HG02678 (cell line): Measurements from ENCODE around the gene MAGI2.
"Not testable (repeated sequence)": the region's sequence is repeated elsewhere in the genome, so short reads cannot be mapped to it uniquely, and the experiment has no call there.

Source experiments
- ATAC-seq: cut with Tn5 transposase; IDR thresholded peaks from one replicate; pipeline ENCODE4 v1.9.1; 2021; ENCODE audit warnings: mild to moderate bottlenecking, moderate library complexity; ENCODE audit not compliant: unreplicated experiment

The MAGI2 gene

GRCh38 chr7:78587443-78588044 is 865.9 kb downstream of the MAGI2 start:
- ATAC-seq = no peak

DNA sequence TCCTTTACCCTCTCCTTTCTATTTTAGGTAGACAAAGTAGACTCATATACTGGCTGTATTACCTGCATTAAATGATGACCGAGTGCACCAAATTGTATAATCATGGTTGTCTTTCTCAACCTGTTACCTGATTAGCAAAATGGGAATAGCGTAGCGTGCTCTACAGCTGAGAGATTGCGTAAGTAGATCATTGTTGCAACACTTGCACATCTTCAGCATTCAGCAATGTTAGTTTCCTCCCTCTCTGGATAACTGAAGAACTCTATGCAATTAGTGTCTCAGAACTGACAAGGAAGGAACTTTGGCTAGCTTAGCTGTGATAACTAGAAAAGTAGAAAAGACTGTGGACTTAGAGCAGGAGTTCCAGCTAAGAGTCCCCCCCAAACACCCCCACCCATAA is 867.5 kb downstream of the MAGI2 start:
- ATAC-seq = no peak

- ATAC-seq = no peak
Observed at GRCh38 chr7:78578686-78579085, 874.8 kb downstream of the MAGI2 start.

DNA sequence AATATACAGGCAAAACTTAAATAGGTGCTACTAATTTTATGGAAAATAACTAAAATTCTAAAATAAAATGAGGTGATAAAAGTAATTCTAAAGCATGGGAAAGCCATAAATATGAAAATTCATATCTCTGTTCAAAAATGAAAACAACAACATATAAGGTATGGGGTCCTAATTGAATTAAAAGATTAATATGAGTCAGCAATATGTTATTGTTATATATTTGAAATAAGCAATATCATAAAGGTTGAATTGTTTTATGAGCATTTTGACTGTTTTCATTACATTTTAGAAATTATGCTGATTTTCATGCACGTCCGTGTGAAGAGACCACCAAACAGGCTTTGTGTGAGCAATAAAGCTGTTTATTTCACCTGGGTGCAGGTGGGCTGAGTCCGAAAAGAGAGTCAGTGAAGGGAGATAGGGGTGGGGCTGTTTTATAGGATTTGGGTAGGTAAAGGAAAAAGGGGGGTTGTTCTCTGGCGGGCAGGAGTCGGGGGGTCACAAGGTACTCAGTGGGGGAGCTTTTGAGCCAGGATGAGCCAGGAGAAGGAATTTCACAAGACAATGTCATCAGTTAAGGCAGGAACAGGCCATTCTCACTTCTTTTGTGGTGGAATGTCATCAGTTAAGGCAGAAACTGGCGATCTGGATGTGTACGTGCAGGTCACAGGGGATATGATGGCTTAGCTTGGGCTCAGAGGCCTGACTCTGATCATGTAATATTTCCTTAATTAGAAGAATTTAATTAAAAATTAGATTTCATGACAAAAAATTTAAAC is 876.1 kb downstream of the MAGI2 start:
- not testable (repeated sequence) for ATAC-seq

DNA sequence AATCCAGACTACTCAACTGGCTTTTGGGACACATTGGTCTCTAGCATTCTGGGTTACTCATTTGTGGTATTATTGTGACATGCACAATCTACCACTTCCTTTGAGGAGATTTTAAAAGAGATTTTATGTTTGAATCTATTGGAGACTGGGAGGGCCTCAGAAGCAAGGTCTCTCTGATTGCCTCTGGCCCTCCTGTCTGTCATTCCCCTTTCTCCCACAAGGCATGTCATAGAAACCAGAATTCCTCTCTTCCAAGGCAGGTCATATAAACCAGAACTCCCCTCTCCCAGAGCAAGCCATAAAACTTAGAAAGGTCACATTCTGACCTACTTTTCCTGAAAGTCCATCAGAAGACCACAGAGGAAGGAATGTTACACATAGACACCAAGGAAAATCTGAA is 877.2 kb downstream of the MAGI2 start:
- no peak for ATAC-seq

- ATAC-seq = no peak
Observed at GRCh38 chr7:78571292-78571691, 882.2 kb downstream of the MAGI2 start.

GRCh38 chr7:78568690-78569089 is 884.8 kb downstream of the MAGI2 start:
- ATAC-seq = no peak

- ATAC-seq = no peak
Observed at GRCh38 chr7:78567836-78568235, 885.6 kb downstream of the MAGI2 start.

- no peak for ATAC-seq
Observed at GRCh38 chr7:78565784-78566183, 887.7 kb downstream of the MAGI2 start.

GRCh38 chr7:78563191-78563590 is 890.3 kb downstream of the MAGI2 start:
- ATAC-seq = no peak

DNA sequence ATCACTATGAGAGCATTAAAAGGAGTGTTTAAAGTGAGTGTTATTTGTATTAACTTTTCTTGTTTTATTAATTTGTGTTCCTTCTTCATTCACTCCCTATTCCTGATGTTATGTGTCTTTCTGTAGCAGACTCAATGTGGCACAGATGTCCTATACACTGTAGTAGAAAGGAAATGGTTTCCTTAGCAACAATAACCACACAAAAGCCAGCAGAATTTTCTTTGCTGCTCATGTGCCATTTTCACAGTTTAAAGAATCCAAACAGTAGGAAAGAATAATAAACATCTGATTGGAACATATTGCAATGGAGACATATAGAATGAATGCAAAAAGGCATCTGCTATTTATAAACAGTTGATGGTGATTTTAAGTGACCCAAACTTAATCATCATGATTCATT is 891.3 kb downstream of the MAGI2 start:
- no peak for ATAC-seq

GRCh38 chr7:78558566-78558965 is 894.9 kb downstream of the MAGI2 start:
- no peak for ATAC-seq

- ATAC-seq = no peak
Observed at GRCh38 chr7:78543976-78544375, 909.5 kb downstream of the MAGI2 start.

GRCh38 chr7:78542981-78543380 is 910.5 kb downstream of the MAGI2 start:
- no peak for ATAC-seq

DNA sequence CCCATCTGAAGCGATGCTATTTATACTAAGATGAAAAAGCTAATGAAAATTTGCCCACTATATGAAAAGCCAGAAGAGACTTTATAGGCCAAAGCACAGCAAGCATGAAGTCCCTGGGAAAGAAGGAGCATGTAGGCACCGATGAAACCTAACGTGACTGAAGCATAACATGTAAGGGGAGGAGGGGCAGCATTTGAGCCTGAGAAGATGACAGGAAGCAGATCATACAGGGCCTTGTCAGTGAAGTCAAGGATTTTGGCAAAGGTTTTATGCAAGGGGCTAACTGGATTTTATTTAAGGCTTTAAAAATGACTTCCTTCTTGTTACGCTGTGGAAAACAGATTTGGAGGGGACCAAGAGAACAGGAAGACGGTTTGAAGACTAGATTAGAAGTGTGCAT is 910.9 kb downstream of the MAGI2 start:
- no peak for ATAC-seq

DNA sequence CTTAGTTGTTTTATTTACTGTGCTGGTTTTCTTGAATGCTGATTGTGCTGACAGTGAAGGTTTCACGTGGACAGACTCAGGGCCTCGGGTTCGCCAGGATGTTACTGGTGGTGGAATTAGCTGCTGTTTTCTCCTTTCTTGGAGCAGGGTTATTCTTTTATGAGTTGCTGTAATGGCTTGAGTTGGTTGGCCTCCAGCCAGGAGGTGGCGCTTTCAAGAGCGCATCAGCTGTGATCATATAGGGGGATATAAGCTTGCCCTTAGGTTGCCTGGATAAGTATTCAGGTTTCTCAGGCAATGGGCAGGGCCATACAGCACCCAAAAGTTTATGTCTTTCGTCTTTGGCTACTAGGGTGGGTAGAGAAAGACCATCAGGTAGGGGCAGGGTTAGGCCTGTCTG is 913.6 kb downstream of the MAGI2 start:
- ATAC-seq = no peak

DNA sequence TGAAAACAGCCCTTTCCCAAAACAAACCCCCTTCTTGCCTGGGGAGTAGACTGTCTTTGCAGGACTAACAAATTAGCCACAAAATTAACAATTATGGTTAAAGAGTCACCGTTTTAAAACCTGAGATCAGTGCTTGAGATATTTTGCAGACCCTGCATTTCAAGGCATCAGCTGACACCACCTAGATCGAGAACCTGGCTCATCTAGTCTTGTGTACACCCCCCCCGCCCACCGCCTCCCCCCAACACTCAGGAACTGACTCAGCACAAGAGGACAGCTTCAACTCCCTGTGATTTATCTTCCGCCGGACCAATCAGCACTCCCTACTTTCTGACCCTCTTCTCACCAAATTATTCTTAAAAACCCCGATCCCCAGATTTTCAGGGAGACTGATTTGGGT is 917.8 kb downstream of the MAGI2 start:
- ATAC-seq = no peak

GRCh38 chr7:78530351-78530750 is 923.1 kb downstream of the MAGI2 start:
- no peak for ATAC-seq

- no peak for ATAC-seq
Observed at GRCh38 chr7:78529392-78529791, 924.1 kb downstream of the MAGI2 start.

DNA sequence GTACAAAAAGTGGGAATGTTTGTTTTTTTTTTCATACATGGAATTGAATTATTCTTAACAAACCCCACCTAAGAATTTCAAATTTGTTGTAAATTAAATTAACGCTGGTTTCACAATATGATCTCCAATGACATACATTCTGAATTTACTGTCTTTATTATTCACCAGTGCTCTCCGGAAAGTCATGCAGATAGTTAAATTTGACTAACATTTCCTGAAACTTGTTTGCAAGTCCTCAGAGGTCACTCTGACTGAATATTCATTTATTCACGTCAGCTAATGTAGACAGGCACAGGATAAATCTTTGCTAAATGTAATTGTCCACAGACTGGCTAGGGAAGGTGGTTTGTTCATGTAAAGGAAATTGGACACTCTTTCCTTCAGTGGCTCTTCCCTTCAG is 924.5 kb downstream of the MAGI2 start:
- no peak for ATAC-seq

GRCh38 chr7:78523930-78524329 is 929.5 kb downstream of the MAGI2 start:
- no peak for ATAC-seq

- ATAC-seq = no peak
Observed at GRCh38 chr7:78521961-78522360, 931.5 kb downstream of the MAGI2 start.

DNA sequence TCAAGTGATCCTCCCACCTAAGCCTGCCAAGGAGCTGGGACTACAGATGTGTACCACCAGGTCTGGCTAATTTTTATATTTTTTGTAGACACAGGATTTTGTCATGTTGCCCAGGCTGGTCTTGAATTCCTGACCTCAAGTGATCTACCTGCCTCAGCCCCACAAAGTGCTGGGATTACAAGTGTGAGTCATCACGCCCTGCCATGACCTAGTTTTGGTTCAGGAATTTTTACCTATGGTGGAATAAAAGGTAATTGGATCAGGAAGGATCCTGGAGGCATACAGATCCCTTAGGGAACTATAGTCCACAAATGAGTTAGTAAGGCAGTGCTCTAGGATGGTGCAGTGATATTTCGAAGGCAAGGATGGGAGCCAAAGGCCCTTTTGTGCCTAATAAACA is 937.0 kb downstream of the MAGI2 start:
- no peak for ATAC-seq
